K562 (cell line): ENCODE results near the gene TAAR8. TPM values are rescaled to one million over a fixed set of nuclear protein-coding genes. Genes with fewer than 3 reads are reported as not detected.

Experiments used
- ATAC-seq: fragments of 200-7000 bp; cut with Tn5 transposase; 3 replicates; pipeline ENCODE4 v1.9.1; 2020; ENCODE audit warnings: moderate library complexity
- BruUV-seq: library from RNA; stranded (reverse); fragments of 400-500 nt; replicated peaks from 2 replicates; lab custom pipeline; 2021; lab: Mats Ljungman, UMichigan
- CTCF ChIA-PET: fragments of 300-600 bp; formaldehyde crosslinking; extraction: SDS; loops from one replicate; lab custom pipeline; 2021; ENCODE audit warnings: low intra/inter-chr PET ratio; lab: Yijun Ruan, JAX
- POLR2A ChIA-PET: fragments of 300-600, 350-650 bp; sonication (Branson Sonifier 250); formaldehyde crosslinking; extraction: SDS; loops from one replicate; lab custom pipeline; 2021; ENCODE audit warnings: antibody characterized with exemption, inconsistent platforms; lab: Yijun Ruan, JAX
- DNase-seq, 4 experiments: peaks; one replicate each; pipeline versions ENCODE4 v3.0.0 to v3.0.0-alpha.2; 2011 to 2018; ENCODE audit warnings: low spot score in 3 of 4, mixed read lengths in 3 of 4; ENCODE audit errors: extremely low read depth in 1 of 4
- FAIRE-seq: peaks from 2 replicates; lab custom pipeline; 2011; peaks lifted over from hg19 to GRCh38; lab: Jason Lieb, UNC
- H2AFZ ChIP-seq: 2 replicates; pipeline ENCODE4 v1.6.0; 2011; ENCODE audit warnings: low read depth, low read length, control low read depth, inconsistent platforms
- H3K27ac ChIP-seq: fragments of 200-600 bp; 3 replicates; pipeline ENCODE4 v1.8.0; 2011; ENCODE audit warnings: low read depth, mild to moderate bottlenecking, control low read depth, inconsistent platforms, low read length, moderate library complexity, mixed read lengths; ENCODE audit errors: extremely low read depth
- H3K27me3 ChIP-seq, 2 experiments: fragments of 300-600 bp in 1 of 2; 2 replicates in 1 of 2; 3 replicates in 1 of 2; pipeline versions ENCODE4 v1.6.0 to v1.8.0; 2011; ENCODE audit warnings: inconsistent platforms in 2 of 2, low read length in 2 of 2, mild to moderate bottlenecking in 1 of 2, mixed read lengths in 1 of 2, moderate library complexity in 1 of 2; ENCODE audit not compliant: control insufficient read depth in 2 of 2, insufficient read depth in 2 of 2
- H3K36me3 ChIP-seq: fragments of 300-600 bp; 3 replicates; pipeline ENCODE4 v1.8.0; 2011; ENCODE audit warnings: mild to moderate bottlenecking, low read length, inconsistent platforms; ENCODE audit not compliant: control insufficient read depth, insufficient read depth
- H3K4me1 ChIP-seq, 2 experiments: fragments of 200-600 bp in 1 of 2; replicated peaks in 1 of 2; 2 replicates in 1 of 2; 3 replicates in 1 of 2; pipeline versions ENCODE4 v1.5.1 to v1.8.0; 2011; ENCODE audit warnings: inconsistent platforms in 2 of 2, low read length in 2 of 2, mild to moderate bottlenecking in 1 of 2, mixed read lengths in 1 of 2, moderate library complexity in 1 of 2; ENCODE audit not compliant: control insufficient read depth in 2 of 2, insufficient read depth in 2 of 2
- H3K4me2 ChIP-seq: 2 replicates; pipeline ENCODE4 v1.6.1; 2011; ENCODE audit warnings: low read length, control low read depth, inconsistent platforms, mixed read lengths; ENCODE audit not compliant: insufficient read depth
- H3K4me3 ChIP-seq: fragments of 200-600 bp; sonication (generic), shearing (Covaris generic); 2 replicates; pipeline ENCODE4 v1.5.1; 2016; ENCODE audit warnings: control low read depth, inconsistent platforms
- H3K79me2 ChIP-seq: fragments of 200-600 bp; 3 replicates; pipeline ENCODE4 v1.8.0; 2011; ENCODE audit warnings: low read length, inconsistent platforms; ENCODE audit not compliant: control insufficient read depth, insufficient read depth
- H3K9ac ChIP-seq, 2 experiments: 2 replicates each; pipeline versions ENCODE4 v1.6.0 to v1.6.1; 2011; ENCODE audit warnings: low read depth in 2 of 2, low read length in 2 of 2, control low read depth in 1 of 2, inconsistent platforms in 1 of 2, mild to moderate bottlenecking in 1 of 2, mixed read lengths in 1 of 2; ENCODE audit not compliant: insufficient read depth in 1 of 2
- H3K9me1 ChIP-seq: one replicate; pipeline ENCODE4 v1.6.0; 2011; ENCODE audit warnings: inconsistent platforms, mild to moderate bottlenecking, low read length, moderate library complexity; ENCODE audit not compliant: control insufficient read depth, insufficient read depth
- H3K9me3 ChIP-seq: replicated peaks from 2 replicates; pipeline ENCODE4 v1.5.1; 2011; ENCODE audit warnings: low read depth, low read length, inconsistent platforms; ENCODE audit not compliant: control insufficient read depth, insufficient read depth
- H4K20me1 ChIP-seq: replicated peaks from 2 replicates; pipeline ENCODE4 v1.6.1; 2011; ENCODE audit warnings: low read length, inconsistent platforms, mixed read lengths; ENCODE audit not compliant: control insufficient read depth, insufficient read depth
- KHSRP ChIP-seq: fragments of 450-650 bp; IDR thresholded peaks from 2 replicates; pipeline ENCODE4 v1.6.1; 2017
- NEUROD1 ChIP-seq: fragments of 150-350 bp; IDR thresholded peaks from 2 replicates; pipeline ENCODE4 v1.6.1; 2014; ENCODE audit warnings: borderline replicate concordance, low read length, low read depth; ENCODE audit not compliant: partially characterized antibody
- PYGO2 ChIP-seq: fragments of 450-650 bp; IDR thresholded peaks from 2 replicates; pipeline ENCODE4 v1.6.1; 2016; ENCODE audit warnings: mild to moderate bottlenecking, missing genetic modification characterization, moderate library complexity, missing compliant biosample characterization
- SNRNP70 ChIP-seq: fragments of 200-400 bp; formaldehyde crosslinking; optimal IDR thresholded peaks from 2 replicates; pipeline ENCODE3; 2017; ENCODE audit warnings: low read depth, low read length
- USF1 ChIP-seq: sonication (generic); formaldehyde crosslinking; IDR thresholded peaks from 2 replicates; pipeline ENCODE4 v1.9.0; 2022; ENCODE audit warnings: mild to moderate bottlenecking, missing genetic modification reagents
- XRCC4 ChIP-seq: IDR thresholded peaks from one replicate; pipeline ENCODE4 v1.6.1; 2011; ENCODE audit not compliant: insufficient read depth, insufficient read length; ENCODE audit errors: extremely low read depth
- ZBTB1 ChIP-seq: sonication (generic); formaldehyde crosslinking; IDR thresholded peaks from 2 replicates; pipeline ENCODE4 v1.8.1; 2023; ENCODE audit warnings: missing genetic modification reagents, low read depth, mild to moderate bottlenecking, borderline replicate concordance
- ZNF184 ChIP-seq: sonication (generic); formaldehyde crosslinking; IDR thresholded peaks from 2 replicates; pipeline ENCODE4 v1.5.0; 2020; ENCODE audit warnings: missing genetic modification reagents
- in situ Hi-C: fragments of 300-500 bp; cut with MboI; formaldehyde crosslinking; loops from 4 replicates; pipeline ENCODE4 v1.15.0; 2018; ENCODE audit warnings: inconsistent platforms, mixed read lengths
- intact Hi-C: fragments of 100-400 bp; cut with micrococcal nuclease; formaldehyde crosslinking; loops from 2 replicates; pipeline ENCODE4 v1.14.2; 2022
- polyA plus RNA-seq, 8 experiments: library from polyadenylated mRNA; depleted of rRNA in 4 of 8; stranded (reverse) in 5 of 8; unstranded in 3 of 8; fragments of >200 nt; fragmentation: Nextera tagmentation in 2 of 8; fragmentation: Illumina TruSeq in 1 of 8; extraction: Ambion mirVana in 2 of 8; extraction: Trizol in 1 of 8; gene quantifications; 2 replicates each; pipeline versions ENCODE4 v1.2.1 to v1.2.3, GENCODE V29; 2011 to 2014; ENCODE audit warnings: inconsistent platforms in 1 of 8, missing spikeins in 1 of 8
- total RNA-seq, 7 experiments: library from RNA; depleted of rRNA in 6 of 7; stranded (reverse); fragments of >200 nt in 6 of 7; fragmentation: Illumina TruSeq in 2 of 7; extraction: Trizol in 2 of 7; gene quantifications; 2 replicates each; pipeline versions ENCODE4 v1.2.1 to v1.2.3, GENCODE V29; 2011 to 2021; ENCODE audit warnings: low replicate concordance in 1 of 7
- TF ChIP-seq, protein P1 (sequence below): sonication (generic); formaldehyde crosslinking; IDR thresholded peaks from 2 replicates; pipeline ENCODE4 v1.8.0; 2022; ENCODE audit warnings: missing genetic modification reagents, mild to moderate bottlenecking, borderline replicate concordance
- TF ChIP-seq, protein P2 (sequence below): fragments of 200-400 bp; formaldehyde crosslinking; IDR thresholded peaks from 2 replicates; pipeline ENCODE4 v1.6.1; 2017; ENCODE audit warnings: mild to moderate bottlenecking, low read depth, low read length, moderate library complexity
- TF ChIP-seq, protein P3 (sequence below): fragments of 250-450 bp; sonication (Bioruptor Pico); IDR thresholded peaks from 2 replicates; pipeline ENCODE4 v1.4.0; 2020
- TF ChIP-seq, protein P4 (sequence below): fragments of 250-450 bp; sonication (Bioruptor Pico); IDR thresholded peaks from 2 replicates; pipeline ENCODE4 v1.8.0; 2021; ENCODE audit warnings: mild to moderate bottlenecking, moderate library complexity

TAAR8 gene
- total and polyA plus RNA-seq, 9 of the 15 experiments (the other 6 are each of a cell fraction or from before 2014, with no cell fraction given) = not detected

GRCh38 chr6:132571774-132572173 is 19.3 kb downstream of the TAAR8 start:
- no peaks in the 10 kb centered on the region for H3K9me3 ChIP-seq
- H3K79me2 ChIP-seq = no peaks in the 10 kb centered on the region
- no peak overlapping the region for H3K27ac ChIP-seq
- BruUV-seq = no TSS peak
- H3K27me3 ChIP-seq = peaks cover 0 to 7% of the 10 kb centered on the region in 2 experiments; a peak in 2 of 5 replicates
- no peaks in the 10 kb centered on the region for H3K36me3 ChIP-seq
- POLR2A ChIA-PET = no interaction called here
- H3K4me3 ChIP-seq = no peak overlapping the region
- no peak overlapping the region for H3K4me2 ChIP-seq
- no peak overlapping the region for H3K9ac ChIP-seq
- H4K20me1 ChIP-seq = no peaks in the 10 kb centered on the region
- intact Hi-C loops (no loop called here), in situ Hi-C loops (no loop called here)
- CTCF ChIA-PET = interaction anchor here (0.7 kb wide), 1 partner anchor 24 kb away, joined by 3 read pairs; no protein-coding TSS in a partner anchor
- no peaks in the 10 kb centered on the region for H3K4me1 ChIP-seq
- DNase-seq (no peak), FAIRE-seq (no peak), ATAC-seq (no peak)
- no peaks in the 10 kb centered on the region for H3K9me1 ChIP-seq
- no peak overlapping the region for H2AFZ ChIP-seq
- no peak for TF ChIP-seq SNRNP70
- TF ChIP-seq XRCC4 = no peak
- TF ChIP-seq ZNF184 = no peak
- no peak for TF ChIP-seq PYGO2 (tag)
- TF ChIP-seq, protein P1, sequence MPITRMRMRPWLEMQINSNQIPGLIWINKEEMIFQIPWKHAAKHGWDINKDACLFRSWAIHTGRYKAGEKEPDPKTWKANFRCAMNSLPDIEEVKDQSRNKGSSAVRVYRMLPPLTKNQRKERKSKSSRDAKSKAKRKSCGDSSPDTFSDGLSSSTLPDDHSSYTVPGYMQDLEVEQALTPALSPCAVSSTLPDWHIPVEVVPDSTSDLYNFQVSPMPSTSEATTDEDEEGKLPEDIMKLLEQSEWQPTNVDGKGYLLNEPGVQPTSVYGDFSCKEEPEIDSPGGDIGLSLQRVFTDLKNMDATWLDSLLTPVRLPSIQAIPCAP (CRISPR knock-in tag) = no peak
- TF ChIP-seq ZBTB1 = no peak
- TF ChIP-seq KHSRP = no peak
- no peak for TF ChIP-seq NEUROD1
- TF ChIP-seq, protein P2, sequence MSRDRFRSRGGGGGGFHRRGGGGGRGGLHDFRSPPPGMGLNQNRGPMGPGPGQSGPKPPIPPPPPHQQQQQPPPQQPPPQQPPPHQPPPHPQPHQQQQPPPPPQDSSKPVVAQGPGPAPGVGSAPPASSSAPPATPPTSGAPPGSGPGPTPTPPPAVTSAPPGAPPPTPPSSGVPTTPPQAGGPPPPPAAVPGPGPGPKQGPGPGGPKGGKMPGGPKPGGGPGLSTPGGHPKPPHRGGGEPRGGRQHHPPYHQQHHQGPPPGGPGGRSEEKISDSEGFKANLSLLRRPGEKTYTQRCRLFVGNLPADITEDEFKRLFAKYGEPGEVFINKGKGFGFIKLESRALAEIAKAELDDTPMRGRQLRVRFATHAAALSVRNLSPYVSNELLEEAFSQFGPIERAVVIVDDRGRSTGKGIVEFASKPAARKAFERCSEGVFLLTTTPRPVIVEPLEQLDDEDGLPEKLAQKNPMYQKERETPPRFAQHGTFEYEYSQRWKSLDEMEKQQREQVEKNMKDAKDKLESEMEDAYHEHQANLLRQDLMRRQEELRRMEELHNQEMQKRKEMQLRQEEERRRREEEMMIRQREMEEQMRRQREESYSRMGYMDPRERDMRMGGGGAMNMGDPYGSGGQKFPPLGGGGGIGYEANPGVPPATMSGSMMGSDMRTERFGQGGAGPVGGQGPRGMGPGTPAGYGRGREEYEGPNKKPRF = no peak
- TF ChIP-seq USF1 (CRISPR knock-in tag) = no peak
- TF ChIP-seq, protein P3, sequence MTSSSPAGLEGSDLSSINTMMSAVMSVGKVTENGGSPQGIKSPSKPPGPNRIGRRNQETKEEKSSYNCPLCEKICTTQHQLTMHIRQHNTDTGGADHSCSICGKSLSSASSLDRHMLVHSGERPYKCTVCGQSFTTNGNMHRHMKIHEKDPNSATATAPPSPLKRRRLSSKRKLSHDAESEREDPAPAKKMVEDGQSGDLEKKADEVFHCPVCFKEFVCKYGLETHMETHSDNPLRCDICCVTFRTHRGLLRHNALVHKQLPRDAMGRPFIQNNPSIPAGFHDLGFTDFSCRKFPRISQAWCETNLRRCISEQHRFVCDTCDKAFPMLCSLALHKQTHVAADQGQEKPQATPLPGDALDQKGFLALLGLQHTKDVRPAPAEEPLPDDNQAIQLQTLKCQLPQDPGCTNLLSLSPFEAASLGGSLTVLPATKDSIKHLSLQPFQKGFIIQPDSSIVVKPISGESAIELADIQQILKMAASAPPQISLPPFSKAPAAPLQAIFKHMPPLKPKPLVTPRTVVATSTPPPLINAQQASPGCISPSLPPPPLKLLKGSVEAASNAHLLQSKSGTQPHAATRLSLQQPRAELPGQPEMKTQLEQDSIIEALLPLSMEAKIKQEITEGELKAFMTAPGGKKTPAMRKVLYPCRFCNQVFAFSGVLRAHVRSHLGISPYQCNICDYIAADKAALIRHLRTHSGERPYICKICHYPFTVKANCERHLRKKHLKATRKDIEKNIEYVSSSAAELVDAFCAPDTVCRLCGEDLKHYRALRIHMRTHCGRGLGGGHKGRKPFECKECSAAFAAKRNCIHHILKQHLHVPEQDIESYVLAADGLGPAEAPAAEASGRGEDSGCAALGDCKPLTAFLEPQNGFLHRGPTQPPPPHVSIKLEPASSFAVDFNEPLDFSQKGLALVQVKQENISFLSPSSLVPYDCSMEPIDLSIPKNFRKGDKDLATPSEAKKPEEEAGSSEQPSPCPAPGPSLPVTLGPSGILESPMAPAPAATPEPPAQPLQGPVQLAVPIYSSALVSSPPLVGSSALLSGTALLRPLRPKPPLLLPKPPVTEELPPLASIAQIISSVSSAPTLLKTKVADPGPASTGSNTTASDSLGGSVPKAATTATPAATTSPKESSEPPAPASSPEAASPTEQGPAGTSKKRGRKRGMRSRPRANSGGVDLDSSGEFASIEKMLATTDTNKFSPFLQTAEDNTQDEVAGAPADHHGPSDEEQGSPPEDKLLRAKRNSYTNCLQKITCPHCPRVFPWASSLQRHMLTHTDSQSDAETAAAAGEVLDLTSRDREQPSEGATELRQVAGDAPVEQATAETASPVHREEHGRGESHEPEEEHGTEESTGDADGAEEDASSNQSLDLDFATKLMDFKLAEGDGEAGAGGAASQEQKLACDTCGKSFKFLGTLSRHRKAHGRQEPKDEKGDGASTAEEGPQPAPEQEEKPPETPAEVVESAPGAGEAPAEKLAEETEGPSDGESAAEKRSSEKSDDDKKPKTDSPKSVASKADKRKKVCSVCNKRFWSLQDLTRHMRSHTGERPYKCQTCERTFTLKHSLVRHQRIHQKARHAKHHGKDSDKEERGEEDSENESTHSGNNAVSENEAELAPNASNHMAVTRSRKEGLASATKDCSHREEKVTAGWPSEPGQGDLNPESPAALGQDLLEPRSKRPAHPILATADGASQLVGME (CRISPR knock-in tag) = no peak
- TF ChIP-seq, protein P4, sequence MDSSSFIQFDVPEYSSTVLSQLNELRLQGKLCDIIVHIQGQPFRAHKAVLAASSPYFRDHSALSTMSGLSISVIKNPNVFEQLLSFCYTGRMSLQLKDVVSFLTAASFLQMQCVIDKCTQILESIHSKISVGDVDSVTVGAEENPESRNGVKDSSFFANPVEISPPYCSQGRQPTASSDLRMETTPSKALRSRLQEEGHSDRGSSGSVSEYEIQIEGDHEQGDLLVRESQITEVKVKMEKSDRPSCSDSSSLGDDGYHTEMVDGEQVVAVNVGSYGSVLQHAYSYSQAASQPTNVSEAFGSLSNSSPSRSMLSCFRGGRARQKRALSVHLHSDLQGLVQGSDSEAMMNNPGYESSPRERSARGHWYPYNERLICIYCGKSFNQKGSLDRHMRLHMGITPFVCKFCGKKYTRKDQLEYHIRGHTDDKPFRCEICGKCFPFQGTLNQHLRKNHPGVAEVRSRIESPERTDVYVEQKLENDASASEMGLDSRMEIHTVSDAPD (CRISPR knock-in tag) = no peak
